ENCODE measurements around the gene KLHL30. TPM values are rescaled to one million over a fixed set of nuclear protein-coding genes. Genes with fewer than 3 reads are reported as not detected.

KLHL30 gene
- total and polyA plus RNA-seq, 2 donors (not counting 1 experiment from before 2014, with no cell fraction given) = 1.2 to 1.6 TPM

DNA sequence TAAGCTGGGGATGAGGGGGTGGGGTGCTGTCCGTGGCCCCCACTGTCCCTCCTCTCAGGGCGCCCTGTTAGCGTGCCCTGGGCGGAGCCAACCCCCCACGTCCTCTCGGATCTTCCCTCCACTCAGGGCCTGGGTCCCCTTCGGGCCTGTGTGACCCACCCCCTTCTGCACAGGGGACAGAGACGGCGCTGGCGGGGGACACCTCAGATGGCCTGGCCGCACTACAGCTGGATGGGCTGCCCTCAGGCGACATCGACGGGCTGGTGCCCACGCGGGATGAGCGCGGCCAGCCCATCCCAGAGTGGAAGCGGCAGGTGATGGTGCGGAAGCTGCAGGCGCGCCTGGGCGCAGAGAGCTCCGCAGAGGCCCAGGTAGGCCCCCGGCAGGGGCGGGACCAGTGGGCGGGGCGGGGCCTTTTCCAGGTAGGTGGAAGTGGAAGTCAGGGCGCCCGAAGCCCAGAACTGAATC lies 9.9 kb upstream of the KLHL30 start:
- TF ChIP-seq CTCF (conservative IDR thresholded peaks at IDR 0.05 in 1 of 2, IDR thresholded peaks at IDR 0.05 in 1 of 2; ENCODE audit: low read depth in 1 of 2, low read length in 2 of 2) = no peak
- no peak for TF ChIP-seq EZH2 (IDR thresholded peaks at IDR 0.05; ENCODE audit: low read length, missing control alignments)
- H3K4me2 ChIP-seq (ENCODE audit: extremely low read depth, insufficient read depth, low read length) = no peak overlapping the region
- no peaks in the 10 kb centered on the region for H3K79me2 ChIP-seq (ENCODE audit: control insufficient read depth, insufficient read depth, low read length)
- no peak overlapping the region for H3K27ac ChIP-seq (ENCODE audit: insufficient read depth, low read length)
- H3K36me3 ChIP-seq (ENCODE audit: control insufficient read depth, insufficient read depth, low read length) = no peaks in the 10 kb centered on the region
- no peak for DNase-seq (ENCODE audit: low read depth in 2 of 2)
- H3K4me3 ChIP-seq (replicated peaks in 1 of 4; ENCODE audit: control extremely low read depth in 1 of 4, insufficient read depth in 1 of 4, low read depth in 3 of 4, low read length in 4 of 4) = no peak overlapping the region
- H2AFZ ChIP-seq (ENCODE audit: low read length) = no peak overlapping the region
- H3K9ac ChIP-seq (ENCODE audit: insufficient read depth, low read length) = no peak overlapping the region
- H3K4me1 ChIP-seq (ENCODE audit: control insufficient read depth, extremely low read depth, insufficient read depth, low read length) = peaks cover 4% of the 10 kb centered on the region
- H3K27me3 ChIP-seq (ENCODE audit: control insufficient read depth, insufficient read depth, low read length) = no peaks in the 10 kb centered on the region
- no peaks in the 10 kb centered on the region for H4K20me1 ChIP-seq (ENCODE audit: control insufficient read depth, extremely low read depth, insufficient read depth, low read length)
- no peaks in the 10 kb centered on the region for H3K9me3 ChIP-seq (ENCODE audit: control insufficient read depth, insufficient read depth, low read depth, low read length)

- TF ChIP-seq CTCF (conservative IDR thresholded peaks at IDR 0.05 in 1 of 2, IDR thresholded peaks at IDR 0.05 in 1 of 2; ENCODE audit: low read depth in 1 of 2, low read length in 2 of 2) (no peak), EZH2 (IDR thresholded peaks at IDR 0.05; ENCODE audit: low read length, missing control alignments) (no peak)
These were observed 9.1 kb upstream of the KLHL30 start for GRCh38 chr2:238129166-238130010.

GRCh38 chr2:238130111-238130695 lies 8.3 kb upstream of the KLHL30 start:
- Histone ChIP-seq H3K9ac (ENCODE audit: insufficient read depth, low read length) (no peak overlapping the region), H4K20me1 (ENCODE audit: control insufficient read depth, extremely low read depth, insufficient read depth, low read length) (no peaks in the 10 kb centered on the region)
- no peak for TF ChIP-seq EZH2 (IDR thresholded peaks at IDR 0.05; ENCODE audit: low read length, missing control alignments)
- TF ChIP-seq CTCF (conservative IDR thresholded peaks at IDR 0.05 in 1 of 2, IDR thresholded peaks at IDR 0.05 in 1 of 2; ENCODE audit: low read depth in 1 of 2, low read length in 2 of 2) = no peak

More at GRCh38 chr2:238129166-238130010, 9.1 kb upstream of the KLHL30 start:
- no peak overlapping the region for H2AFZ ChIP-seq (ENCODE audit: low read length)
- no peaks in the 10 kb centered on the region for H3K36me3 ChIP-seq (ENCODE audit: control insufficient read depth, insufficient read depth, low read length)
- H3K4me1 ChIP-seq (ENCODE audit: control insufficient read depth, extremely low read depth, insufficient read depth, low read length) = peaks cover 4% of the 10 kb centered on the region
- DNase-seq (ENCODE audit: low read depth in 2 of 2) = no peak
- no peak overlapping the region for H3K9ac ChIP-seq (ENCODE audit: insufficient read depth, low read length)
- H3K27me3 ChIP-seq (ENCODE audit: control insufficient read depth, insufficient read depth, low read length) = no peaks in the 10 kb centered on the region
- H3K27ac ChIP-seq (ENCODE audit: insufficient read depth, low read length) = no peak overlapping the region
- no peak overlapping the region for H3K4me3 ChIP-seq (replicated peaks in 1 of 4; ENCODE audit: control extremely low read depth in 1 of 4, insufficient read depth in 1 of 4, low read depth in 3 of 4, low read length in 4 of 4)
- H3K4me2 ChIP-seq (ENCODE audit: extremely low read depth, insufficient read depth, low read length) = no peak overlapping the region
- no peaks in the 10 kb centered on the region for H3K9me3 ChIP-seq (ENCODE audit: control insufficient read depth, insufficient read depth, low read depth, low read length)
- no peaks in the 10 kb centered on the region for H4K20me1 ChIP-seq (ENCODE audit: control insufficient read depth, extremely low read depth, insufficient read depth, low read length)
- no peaks in the 10 kb centered on the region for H3K79me2 ChIP-seq (ENCODE audit: control insufficient read depth, insufficient read depth, low read length)

More at GRCh38 chr2:238130111-238130695, 8.3 kb upstream of the KLHL30 start:
- Histone ChIP-seq H3K27me3 (ENCODE audit: control insufficient read depth, insufficient read depth, low read length) (no peaks in the 10 kb centered on the region), H3K4me1 (ENCODE audit: control insufficient read depth, extremely low read depth, insufficient read depth, low read length) (peaks cover 4% of the 10 kb centered on the region), H3K27ac (ENCODE audit: insufficient read depth, low read length) (no peak overlapping the region), H3K79me2 (ENCODE audit: control insufficient read depth, insufficient read depth, low read length) (no peaks in the 10 kb centered on the region), H2AFZ (ENCODE audit: low read length) (no peak overlapping the region), H3K4me3 (replicated peaks in 1 of 4; ENCODE audit: control extremely low read depth in 1 of 4, insufficient read depth in 1 of 4, low read depth in 3 of 4, low read length in 4 of 4) (no peak overlapping the region), H3K9me3 (ENCODE audit: control insufficient read depth, insufficient read depth, low read depth, low read length) (no peaks in the 10 kb centered on the region), H3K4me2 (ENCODE audit: extremely low read depth, insufficient read depth, low read length) (no peak overlapping the region), H3K36me3 (ENCODE audit: control insufficient read depth, insufficient read depth, low read length) (no peaks in the 10 kb centered on the region)
- DNase-seq (ENCODE audit: low read depth in 2 of 2) = no peak
